ENCODE data around the gene CTIF.

- TF ChIP-seq, protein P1, sequence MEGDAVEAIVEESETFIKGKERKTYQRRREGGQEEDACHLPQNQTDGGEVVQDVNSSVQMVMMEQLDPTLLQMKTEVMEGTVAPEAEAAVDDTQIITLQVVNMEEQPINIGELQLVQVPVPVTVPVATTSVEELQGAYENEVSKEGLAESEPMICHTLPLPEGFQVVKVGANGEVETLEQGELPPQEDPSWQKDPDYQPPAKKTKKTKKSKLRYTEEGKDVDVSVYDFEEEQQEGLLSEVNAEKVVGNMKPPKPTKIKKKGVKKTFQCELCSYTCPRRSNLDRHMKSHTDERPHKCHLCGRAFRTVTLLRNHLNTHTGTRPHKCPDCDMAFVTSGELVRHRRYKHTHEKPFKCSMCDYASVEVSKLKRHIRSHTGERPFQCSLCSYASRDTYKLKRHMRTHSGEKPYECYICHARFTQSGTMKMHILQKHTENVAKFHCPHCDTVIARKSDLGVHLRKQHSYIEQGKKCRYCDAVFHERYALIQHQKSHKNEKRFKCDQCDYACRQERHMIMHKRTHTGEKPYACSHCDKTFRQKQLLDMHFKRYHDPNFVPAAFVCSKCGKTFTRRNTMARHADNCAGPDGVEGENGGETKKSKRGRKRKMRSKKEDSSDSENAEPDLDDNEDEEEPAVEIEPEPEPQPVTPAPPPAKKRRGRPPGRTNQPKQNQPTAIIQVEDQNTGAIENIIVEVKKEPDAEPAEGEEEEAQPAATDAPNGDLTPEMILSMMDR (IDR thresholded peaks at IDR 0.05): no peak
- no peak for TF ChIP-seq POLR2A (IDR thresholded peaks at IDR 0.05)
These were observed 314.8 kb downstream of the CTIF start for GRCh38 chr18:48853588-48853987.
